Colon (tissue), 2 donors: ENCODE data around the gene APOH.

Experiments
- FAIRE-seq: peaks from 2 replicates; lab custom pipeline; 2012; peaks lifted over from hg19 to GRCh38; lab: Jason Lieb, UNC
- donor health status: control.
- donor health status: control.

Gene APOH

GRCh38 chr17:66192378-66192687, 36.9 kb downstream of the APOH start:
- FAIRE-seq: no peak

- FAIRE-seq: no peak
Observed at GRCh38 chr17:66191593-66192377, 37.4 kb downstream of the APOH start, which contains the start of gene CEP112. TSS of gene CEP112 (minus strand) at chr17:66192133.

- no peak for FAIRE-seq
Observed at GRCh38 chr17:66190738-66191592, 38.2 kb downstream of the APOH start.

GRCh38 chr17:66187718-66188117, 41.5 kb downstream of the APOH start:
- FAIRE-seq: no peak

- no peak for FAIRE-seq
Observed at GRCh38 chr17:66185862-66186261, 43.4 kb downstream of the APOH start.

GRCh38 chr17:66184392-66184791, 44.8 kb downstream of the APOH start:
- FAIRE-seq: no peak

- FAIRE-seq: no peak
Observed at GRCh38 chr17:66183529-66183928, 45.7 kb downstream of the APOH start.

GRCh38 chr17:66178642-66179041, 50.6 kb downstream of the APOH start:
- FAIRE-seq: no peak

- FAIRE-seq: no peak
Observed at GRCh38 chr17:66177048-66177447, 52.2 kb downstream of the APOH start.

GRCh38 chr17:66175892-66176291, 53.3 kb downstream of the APOH start:
- no peak for FAIRE-seq

GRCh38 chr17:66172691-66173223, 56.5 kb downstream of the APOH start:
- FAIRE-seq: no peak

- FAIRE-seq: no peak
Observed at GRCh38 chr17:66172144-66172543, 57.1 kb downstream of the APOH start.

- FAIRE-seq: peak; percentile 75
Observed at GRCh38 chr17:66171692-66172091, 57.5 kb downstream of the APOH start.

- no peak for FAIRE-seq
Observed at GRCh38 chr17:66171172-66171571, 58.0 kb downstream of the APOH start.

GRCh38 chr17:66169839-66170238, 59.4 kb downstream of the APOH start:
- no peak for FAIRE-seq

GRCh38 chr17:66167189-66167815, 61.9 kb downstream of the APOH start:
- no peak for FAIRE-seq

- FAIRE-seq: peak; percentile 90
Observed at GRCh38 chr17:66165537-66166123, 63.6 kb downstream of the APOH start.
